Parathyroid adenoma (tissue), 2 donors: ENCODE data around the gene NAPA.

Source experiments
- H2AFZ ChIP-seq: fragments of 300-600 bp; sonication (generic); one replicate; pipeline ENCODE4 v1.7.0; 2017; ENCODE audit warnings: antibody characterized with exemption, mild to moderate bottlenecking
- H3K27ac ChIP-seq: fragments of 300-600 bp; sonication (generic); one replicate; pipeline ENCODE4 v1.7.0; 2017
- H3K27me3 ChIP-seq: fragments of 300-600 bp; sonication (generic); one replicate; pipeline ENCODE4 v1.7.0; 2017; ENCODE audit warnings: low read length; ENCODE audit not compliant: control insufficient read depth, insufficient read depth
- H3K36me3 ChIP-seq: fragments of 300-600 bp; sonication (generic); one replicate; pipeline ENCODE4 v1.7.0; 2017; ENCODE audit warnings: low read length; ENCODE audit not compliant: control insufficient read depth, insufficient read depth
- H3K4me1 ChIP-seq: fragments of 300-600 bp; sonication (generic); one replicate; pipeline ENCODE4 v1.7.0; 2017; ENCODE audit warnings: control low read depth
- H3K4me2 ChIP-seq: fragments of 300-600 bp; sonication (generic); one replicate; pipeline ENCODE4 v1.7.0; 2017; ENCODE audit warnings: low read length
- H3K4me3 ChIP-seq: fragments of 300-600 bp; sonication (generic); one replicate; pipeline ENCODE4 v1.7.0; 2017; ENCODE audit warnings: low read depth, low read length
- H3K79me2 ChIP-seq: fragments of 300-600 bp; sonication (generic); one replicate; pipeline ENCODE4 v1.7.0; 2017; ENCODE audit warnings: control low read depth
- H3K9ac ChIP-seq: fragments of 300-600 bp; sonication (generic); one replicate; pipeline ENCODE4 v1.7.0; 2017; ENCODE audit warnings: mild to moderate bottlenecking
- H3K9me3 ChIP-seq: fragments of 300-600 bp; sonication (generic); one replicate; pipeline ENCODE4 v1.7.0; 2017; ENCODE audit warnings: low read length; ENCODE audit not compliant: control insufficient read depth
- TF ChIP-seq, protein P1 (sequence below): fragments of 300-600 bp; sonication (generic); IDR thresholded peaks from one replicate; pipeline ENCODE4 v1.7.0; 2017; ENCODE audit warnings: antibody characterized with exemption, mild to moderate bottlenecking
- donor health status: primary hyperparathyroidism.

The NAPA gene

DNA sequence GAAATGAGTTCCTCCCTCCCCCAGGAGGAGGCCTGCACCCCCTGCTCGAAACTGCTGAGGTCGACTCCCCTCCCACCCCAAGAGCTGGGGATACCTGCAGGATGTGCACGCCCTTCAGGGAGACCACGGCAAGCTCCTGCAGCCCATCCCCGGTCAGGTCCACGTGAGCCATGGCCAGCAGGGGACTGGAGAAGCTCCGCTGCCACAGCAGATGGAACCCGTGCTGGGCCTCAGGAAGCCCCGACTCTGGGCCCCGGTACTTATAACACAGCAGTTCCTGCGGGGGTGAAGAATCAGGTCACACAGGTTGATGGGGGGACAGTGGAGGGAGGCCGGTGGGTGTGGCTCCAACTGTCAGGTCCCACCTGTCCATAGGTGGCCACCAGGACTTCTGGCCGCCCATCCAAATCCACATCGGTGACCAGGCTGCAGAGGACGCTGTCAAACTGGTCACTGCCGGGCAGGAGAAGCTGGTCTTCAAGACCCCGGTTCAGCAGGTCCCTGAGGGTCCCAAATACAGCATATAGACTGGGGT, 38.4 kb downstream of the NAPA start:
- Histone ChIP-seq H3K27me3 (peaks cover 5% of the 10 kb centered on the region), H3K4me2 (no peak overlapping the region), H3K9ac (no peak overlapping the region), H2AFZ (no peak overlapping the region), H3K9me3 (no peaks in the 10 kb centered on the region), H3K4me1 (peaks cover 2% of the 10 kb centered on the region), H3K36me3 (no peaks in the 10 kb centered on the region), H3K79me2 (no peaks in the 10 kb centered on the region), H3K4me3 (no peak overlapping the region), H3K27ac (no peak overlapping the region)
- TF ChIP-seq, protein P1, sequence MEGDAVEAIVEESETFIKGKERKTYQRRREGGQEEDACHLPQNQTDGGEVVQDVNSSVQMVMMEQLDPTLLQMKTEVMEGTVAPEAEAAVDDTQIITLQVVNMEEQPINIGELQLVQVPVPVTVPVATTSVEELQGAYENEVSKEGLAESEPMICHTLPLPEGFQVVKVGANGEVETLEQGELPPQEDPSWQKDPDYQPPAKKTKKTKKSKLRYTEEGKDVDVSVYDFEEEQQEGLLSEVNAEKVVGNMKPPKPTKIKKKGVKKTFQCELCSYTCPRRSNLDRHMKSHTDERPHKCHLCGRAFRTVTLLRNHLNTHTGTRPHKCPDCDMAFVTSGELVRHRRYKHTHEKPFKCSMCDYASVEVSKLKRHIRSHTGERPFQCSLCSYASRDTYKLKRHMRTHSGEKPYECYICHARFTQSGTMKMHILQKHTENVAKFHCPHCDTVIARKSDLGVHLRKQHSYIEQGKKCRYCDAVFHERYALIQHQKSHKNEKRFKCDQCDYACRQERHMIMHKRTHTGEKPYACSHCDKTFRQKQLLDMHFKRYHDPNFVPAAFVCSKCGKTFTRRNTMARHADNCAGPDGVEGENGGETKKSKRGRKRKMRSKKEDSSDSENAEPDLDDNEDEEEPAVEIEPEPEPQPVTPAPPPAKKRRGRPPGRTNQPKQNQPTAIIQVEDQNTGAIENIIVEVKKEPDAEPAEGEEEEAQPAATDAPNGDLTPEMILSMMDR, result no peak

DNA sequence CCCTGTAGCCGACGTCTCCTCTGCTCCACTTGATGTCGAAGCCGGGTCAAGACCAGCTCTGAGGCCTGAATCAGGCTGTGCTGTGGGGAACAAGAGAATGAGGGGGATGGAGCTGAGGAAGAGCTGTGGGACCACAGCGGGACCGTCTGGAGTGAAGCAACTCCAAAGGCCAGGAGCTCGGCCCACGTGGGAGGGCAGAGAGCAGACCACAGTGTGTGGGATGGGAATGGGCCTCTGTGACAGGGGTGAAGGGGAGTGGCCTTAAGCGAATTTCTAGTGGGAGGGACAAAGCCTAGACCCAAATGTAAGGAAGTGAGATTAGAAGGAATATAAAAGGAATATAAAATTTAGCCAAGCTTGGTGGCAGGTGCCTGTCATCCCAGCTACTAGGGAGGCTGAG, 39.4 kb downstream of the NAPA start:
- H2AFZ ChIP-seq, result no peak overlapping the region
- H3K36me3 ChIP-seq, result no peaks in the 10 kb centered on the region
- no peak overlapping the region for H3K9ac ChIP-seq
- TF ChIP-seq, protein P1, result no peak
- H3K4me1 ChIP-seq, result peaks cover 2% of the 10 kb centered on the region
- no peaks in the 10 kb centered on the region for H3K9me3 ChIP-seq
- no peak overlapping the region for H3K4me3 ChIP-seq
- no peak overlapping the region for H3K27ac ChIP-seq
- no peaks in the 10 kb centered on the region for H3K79me2 ChIP-seq
- H3K27me3 ChIP-seq, result peaks cover 5% of the 10 kb centered on the region
- no peak overlapping the region for H3K4me2 ChIP-seq

DNA sequence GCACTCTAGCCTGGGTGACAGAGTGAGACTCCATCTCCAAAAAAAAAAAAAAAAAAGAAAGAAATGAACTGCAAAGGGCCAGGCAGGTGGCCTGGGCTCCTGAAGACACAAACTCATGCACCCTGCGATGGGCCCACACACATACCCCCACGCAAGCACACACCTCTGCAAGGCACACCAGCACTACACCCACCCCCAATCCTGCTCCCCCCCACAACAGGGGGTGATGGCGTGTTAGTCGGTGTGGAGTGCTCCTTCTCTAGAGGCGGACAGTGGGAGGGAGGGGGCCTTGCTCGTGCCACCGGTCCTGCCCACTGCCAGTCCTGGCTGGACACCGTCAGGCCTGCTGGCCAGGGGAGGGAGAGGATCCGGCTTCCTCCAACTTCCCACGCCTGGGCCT, 41.5 kb downstream of the NAPA start:
- Histone ChIP-seq H3K27ac (no peak overlapping the region), H2AFZ (no peak overlapping the region)

DNA sequence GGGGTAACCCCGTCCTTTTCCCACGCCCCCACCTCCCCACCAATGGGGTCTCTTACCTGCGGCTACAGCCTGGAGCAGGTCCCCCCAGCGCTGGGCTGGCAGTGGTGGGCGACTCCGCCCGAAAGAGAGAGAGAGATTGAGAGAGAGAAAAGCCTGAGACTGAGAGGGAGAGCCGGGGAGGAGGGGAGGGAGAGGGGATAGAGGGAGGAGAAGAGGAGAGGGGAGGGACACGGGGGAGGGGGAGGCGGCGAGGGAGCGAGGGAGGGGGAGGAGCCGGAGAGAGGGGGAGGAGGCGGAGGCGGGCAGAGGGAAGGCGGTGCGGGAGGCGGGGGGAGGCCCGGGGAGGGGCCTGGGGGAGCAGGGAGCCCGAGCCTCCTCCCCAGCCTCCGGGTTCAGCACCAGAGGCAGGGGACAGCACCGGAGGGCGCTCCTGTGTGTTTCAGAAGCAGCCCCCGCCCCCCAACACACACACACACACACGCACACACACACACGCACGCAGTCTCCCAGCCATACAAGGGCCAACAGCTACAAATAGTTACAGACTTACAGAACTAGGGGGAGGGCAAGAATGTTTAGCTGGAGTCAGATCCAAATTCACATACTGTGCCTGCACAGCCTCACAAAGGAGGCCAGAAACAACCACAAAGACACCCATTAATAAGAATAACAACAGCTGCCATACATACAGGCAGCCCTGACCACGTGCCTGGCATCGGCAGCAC, 43.0 kb downstream of the NAPA start, which contains the start of gene SLC8A2:
Gene SLC8A2 (minus strand): TSS at position 161 of the 725 bp plus-strand sequence. CDS start 5,490 bp downstream, outside the sequence.
- Histone ChIP-seq H3K9me3 (no peaks in the 10 kb centered on the region), H3K27me3 (peaks cover 5% of the 10 kb centered on the region), H2AFZ (peak within 1 kb of the TSS; percentile 84), H3K4me3 (no peak within 1 kb of the TSS), H3K79me2 (no peaks in the 10 kb centered on the region), H3K36me3 (no peaks in the 10 kb centered on the region), H3K4me2 (no peak within 1 kb of the TSS), H3K27ac (no peak within 1 kb of the TSS), H3K9ac (no peak within 1 kb of the TSS), H3K4me1 (peaks cover 5% of the 10 kb centered on the region)
- TF ChIP-seq, protein P1, result no peak

More for the DNA sequence above, 41.5 kb downstream of the NAPA start:
- peaks cover 5% of the 10 kb centered on the region for H3K27me3 ChIP-seq
- H3K4me2 ChIP-seq, result no peak overlapping the region
- H3K4me3 ChIP-seq, result no peak overlapping the region
- H3K36me3 ChIP-seq, result no peaks in the 10 kb centered on the region
- no peaks in the 10 kb centered on the region for H3K79me2 ChIP-seq
- H3K4me1 ChIP-seq, result peaks cover 5% of the 10 kb centered on the region
- TF ChIP-seq, protein P1, result no peak
- no peak overlapping the region for H3K9ac ChIP-seq
- H3K9me3 ChIP-seq, result no peaks in the 10 kb centered on the region

DNA sequence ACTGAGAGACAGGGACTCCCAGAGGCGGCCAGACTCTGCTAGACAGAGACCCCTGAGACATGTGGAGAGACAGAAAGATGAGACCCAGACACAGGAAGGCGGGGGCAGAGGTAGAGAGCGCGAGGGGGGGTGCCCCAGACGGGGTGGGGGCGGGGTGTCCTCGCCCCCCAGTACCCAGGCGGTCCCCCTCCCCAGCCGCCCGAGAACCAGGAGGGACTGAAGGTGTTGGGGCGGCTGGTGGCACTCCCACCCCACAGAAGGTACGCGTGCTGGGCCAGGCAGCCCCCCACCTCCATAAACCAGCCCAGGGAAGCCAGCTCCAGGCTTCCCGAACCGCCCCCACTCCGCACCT, 43.5 kb downstream of the NAPA start:
- no peak overlapping the region for H3K4me3 ChIP-seq
- H3K4me1 ChIP-seq, result peaks cover 5% of the 10 kb centered on the region
- H3K27me3 ChIP-seq, result peaks cover 5% of the 10 kb centered on the region

More for the DNA sequence above, 43.5 kb downstream of the NAPA start:
- no peak overlapping the region for H3K27ac ChIP-seq
- H3K4me2 ChIP-seq, result no peak overlapping the region
- H2AFZ ChIP-seq, result peak overlapping the region; percentile 84
- H3K79me2 ChIP-seq, result no peaks in the 10 kb centered on the region
- no peaks in the 10 kb centered on the region for H3K36me3 ChIP-seq
- H3K9ac ChIP-seq, result no peak overlapping the region
- TF ChIP-seq, protein P1, result no peak
- H3K9me3 ChIP-seq, result no peaks in the 10 kb centered on the region
